ENCODE results near the gene ATP6V0B. TPM values are rescaled to one million over a fixed set of nuclear protein-coding genes. Genes with fewer than 3 reads are reported as not detected.

ATP6V0B gene
- total RNA-seq, 2 experiments from 2014 or later, result 42.9 to 47.0 TPM

DNA sequence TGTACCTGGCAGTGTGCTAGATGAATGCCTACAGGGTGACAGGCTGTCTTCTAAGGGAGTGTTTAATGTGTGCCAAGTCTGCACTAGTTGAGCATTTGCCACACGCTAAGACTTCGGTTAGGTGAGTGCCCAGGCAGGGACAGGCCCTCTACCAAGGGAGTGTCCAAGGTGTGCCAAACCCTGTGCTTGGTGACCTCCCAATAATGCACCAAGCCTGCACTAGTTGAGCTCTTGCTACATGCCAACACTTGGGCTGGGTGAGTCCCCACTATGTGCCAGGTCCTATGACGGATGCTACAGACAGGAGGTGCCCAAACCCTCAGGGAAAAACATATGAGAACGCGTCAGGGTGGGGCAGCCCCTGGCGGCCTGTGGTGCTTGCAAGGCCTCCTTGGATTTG is 45.7 kb downstream of the ATP6V0B start:
- H3K4me1 ChIP-seq (ENCODE audit: insufficient read depth, low read length), result no peaks in the 10 kb centered on the region
- CTCF ChIA-PET, result no interaction called here
- Mint-ChIP-seq H3K4me3 (no peak overlapping the region), H3K4me1 (ENCODE audit: low read depth) (no peaks in the 10 kb centered on the region), H3K27me3 (no peaks in the 10 kb centered on the region), H3K27ac (no peak overlapping the region), H3K9me3 (no peaks in the 10 kb centered on the region), H3K36me3 (ENCODE audit: low read depth) (no peaks in the 10 kb centered on the region)
- ATAC-seq (ENCODE audit: poor library complexity), result no peak
- intact Hi-C loops (cut with DNase I, micrococcal nuclease), result no loop called here
- DNase-seq, result no peak
- TF ChIP-seq, protein P1, sequence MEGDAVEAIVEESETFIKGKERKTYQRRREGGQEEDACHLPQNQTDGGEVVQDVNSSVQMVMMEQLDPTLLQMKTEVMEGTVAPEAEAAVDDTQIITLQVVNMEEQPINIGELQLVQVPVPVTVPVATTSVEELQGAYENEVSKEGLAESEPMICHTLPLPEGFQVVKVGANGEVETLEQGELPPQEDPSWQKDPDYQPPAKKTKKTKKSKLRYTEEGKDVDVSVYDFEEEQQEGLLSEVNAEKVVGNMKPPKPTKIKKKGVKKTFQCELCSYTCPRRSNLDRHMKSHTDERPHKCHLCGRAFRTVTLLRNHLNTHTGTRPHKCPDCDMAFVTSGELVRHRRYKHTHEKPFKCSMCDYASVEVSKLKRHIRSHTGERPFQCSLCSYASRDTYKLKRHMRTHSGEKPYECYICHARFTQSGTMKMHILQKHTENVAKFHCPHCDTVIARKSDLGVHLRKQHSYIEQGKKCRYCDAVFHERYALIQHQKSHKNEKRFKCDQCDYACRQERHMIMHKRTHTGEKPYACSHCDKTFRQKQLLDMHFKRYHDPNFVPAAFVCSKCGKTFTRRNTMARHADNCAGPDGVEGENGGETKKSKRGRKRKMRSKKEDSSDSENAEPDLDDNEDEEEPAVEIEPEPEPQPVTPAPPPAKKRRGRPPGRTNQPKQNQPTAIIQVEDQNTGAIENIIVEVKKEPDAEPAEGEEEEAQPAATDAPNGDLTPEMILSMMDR (IDR thresholded peaks at IDR 0.05), result no peak
- H3K9me3 ChIP-seq (ENCODE audit: control insufficient read depth in 1 of 2, insufficient read depth in 1 of 2, low read length in 2 of 2), result no peaks in the 10 kb centered on the region
- no peaks in the 10 kb centered on the region for H3K27me3 ChIP-seq (ENCODE audit: control insufficient read depth in 1 of 2, insufficient read depth in 2 of 2, low read length in 2 of 2)
- H3K36me3 ChIP-seq (ENCODE audit: insufficient read depth, low read length), result no peaks in the 10 kb centered on the region
- POLR2A ChIA-PET, result interaction anchor here (1.1 kb wide), 1 partner anchor 10 kb away, joined by 3 read pairs; no protein-coding TSS in a partner anchor
- no peak overlapping the region for H3K4me3 ChIP-seq (ENCODE audit: low read length)
- no peak overlapping the region for H3K27ac ChIP-seq (ENCODE audit: low read depth in 1 of 2, low read length in 2 of 2)

DNA sequence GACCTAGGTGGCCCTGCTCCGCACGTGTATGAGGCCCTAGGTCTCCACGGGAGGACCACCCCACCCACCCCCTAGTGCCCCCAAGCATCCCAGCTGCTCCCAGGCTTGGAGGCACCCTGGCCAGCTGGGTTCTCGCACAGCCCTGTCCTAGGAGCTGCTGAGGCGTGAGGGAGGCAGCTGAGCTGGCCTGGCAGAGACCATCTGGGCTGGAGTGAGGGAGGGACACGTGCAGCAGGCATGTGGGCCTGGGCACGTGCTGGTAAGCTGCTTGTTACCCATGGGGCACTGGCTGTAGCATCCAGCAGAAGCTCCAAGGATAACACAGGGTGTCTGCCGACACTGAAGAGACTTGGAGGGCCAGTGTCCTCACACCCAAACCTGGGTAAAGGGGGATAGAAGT is 46.4 kb downstream of the ATP6V0B start:
- DNase-seq (no peak), ATAC-seq (ENCODE audit: poor library complexity) (no peak)
- POLR2A ChIA-PET, result no interaction called here
- no peaks in the 10 kb centered on the region for H3K9me3 ChIP-seq (ENCODE audit: control insufficient read depth in 1 of 2, insufficient read depth in 1 of 2, low read length in 2 of 2)
- Mint-ChIP-seq H3K36me3 (ENCODE audit: low read depth) (no peaks in the 10 kb centered on the region), H3K27me3 (no peaks in the 10 kb centered on the region), H3K27ac (no peak overlapping the region), H3K9me3 (no peaks in the 10 kb centered on the region), H3K4me1 (ENCODE audit: low read depth) (no peaks in the 10 kb centered on the region), H3K4me3 (no peak overlapping the region)
- CTCF ChIA-PET, result no interaction called here
- no peak overlapping the region for H3K27ac ChIP-seq (ENCODE audit: low read depth in 1 of 2, low read length in 2 of 2)
- no peak overlapping the region for H3K4me3 ChIP-seq (ENCODE audit: low read length)
- TF ChIP-seq, protein P1 (IDR thresholded peaks at IDR 0.05), result no peak
- intact Hi-C loops (cut with DNase I, micrococcal nuclease), result no loop called here
- H3K36me3 ChIP-seq (ENCODE audit: insufficient read depth, low read length), result no peaks in the 10 kb centered on the region
- no peaks in the 10 kb centered on the region for H3K27me3 ChIP-seq (ENCODE audit: control insufficient read depth in 1 of 2, insufficient read depth in 2 of 2, low read length in 2 of 2)
- H3K4me1 ChIP-seq (ENCODE audit: insufficient read depth, low read length), result no peaks in the 10 kb centered on the region

DNA sequence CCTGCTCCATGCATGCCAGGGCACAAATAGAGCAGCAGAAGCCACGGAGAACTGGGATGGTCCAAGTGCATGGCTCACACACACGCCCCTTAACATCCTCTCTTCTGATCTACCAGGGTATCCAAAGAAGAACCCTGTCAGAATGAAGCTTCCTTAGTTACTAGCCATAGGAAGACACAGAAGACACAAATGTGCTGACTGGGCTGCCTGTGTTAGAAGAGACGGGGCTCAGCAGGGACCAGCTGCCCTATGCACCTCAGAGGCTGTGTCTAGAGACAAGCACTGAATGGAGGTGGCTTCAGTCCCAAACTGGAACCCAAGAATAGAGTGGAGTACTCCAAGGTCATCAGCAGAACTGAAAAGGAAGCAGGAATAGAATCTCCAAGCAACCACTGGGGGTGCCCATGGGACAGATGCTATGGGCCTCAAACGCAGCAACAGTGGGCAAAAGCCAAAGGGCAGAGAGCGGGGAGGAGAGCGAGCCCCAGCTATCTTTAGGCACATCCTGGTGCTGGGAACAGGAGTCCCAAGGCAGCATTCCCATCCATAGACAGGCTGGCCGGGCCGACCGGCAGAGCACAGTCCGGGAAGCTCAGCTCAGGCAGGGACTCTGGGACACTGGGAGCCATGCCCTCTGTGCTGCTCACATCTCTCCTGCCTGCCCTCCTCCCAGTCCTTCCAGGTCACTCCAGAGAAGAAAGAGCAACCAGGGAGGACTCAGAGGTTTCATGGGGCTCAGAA is 47.0 kb downstream of the ATP6V0B start:
- Histone ChIP-seq H3K4me1 (ENCODE audit: insufficient read depth, low read length) (no peaks in the 10 kb centered on the region), H3K4me3 (ENCODE audit: low read length) (no peak overlapping the region), H3K36me3 (ENCODE audit: insufficient read depth, low read length) (no peaks in the 10 kb centered on the region), H3K9me3 (ENCODE audit: control insufficient read depth in 1 of 2, insufficient read depth in 1 of 2, low read length in 2 of 2) (no peaks in the 10 kb centered on the region), H3K27me3 (ENCODE audit: control insufficient read depth in 1 of 2, insufficient read depth in 2 of 2, low read length in 2 of 2) (no peaks in the 10 kb centered on the region), H3K27ac (ENCODE audit: low read depth in 1 of 2, low read length in 2 of 2) (no peak overlapping the region)
- H3K4me1 Mint-ChIP-seq (ENCODE audit: low read depth), result no peaks in the 10 kb centered on the region
- DNase-seq (no peak), ATAC-seq (ENCODE audit: poor library complexity) (no peak)
- no peaks in the 10 kb centered on the region for H3K36me3 Mint-ChIP-seq (ENCODE audit: low read depth)
- intact Hi-C loops (cut with DNase I, micrococcal nuclease), result no loop called here
- H3K27me3 Mint-ChIP-seq, result no peaks in the 10 kb centered on the region
- H3K4me3 Mint-ChIP-seq, result no peak overlapping the region
- no peaks in the 10 kb centered on the region for H3K9me3 Mint-ChIP-seq
- TF ChIP-seq, protein P1 (IDR thresholded peaks at IDR 0.05), result no peak
- POLR2A ChIA-PET, result interaction anchor here (1.0 kb wide), 1 partner anchor 8 kb away, joined by 3 read pairs; no protein-coding TSS in a partner anchor
- no peak overlapping the region for H3K27ac Mint-ChIP-seq
- CTCF ChIA-PET, result interaction anchor here (1.4 kb wide), 1 partner anchor 15 kb away, joined by 3 read pairs; no protein-coding TSS in a partner anchor
